GM13976 (cell line): ENCODE measurements around the gene TAPT1.

ENCODE experiments used
- DNase-seq: peaks from one replicate; pipeline ENCODE4 v3.0.0; 2012; ENCODE audit warnings: low spot score
- in situ Hi-C: fragments of 300-500 bp; cut with MboI; formaldehyde crosslinking; loops from one replicate; pipeline ENCODE4 v1.12.0; 2022; ENCODE audit warnings: low sequenced_read_pairs, mixed read lengths, inconsistent platforms; ENCODE audit not compliant: unreplicated experiment
- TF ChIP-seq, protein P1 (sequence below): IDR thresholded peaks from 2 replicates; pipeline ENCODE4 v1.5.1; 2012; ENCODE audit warnings: borderline replicate concordance, mild to moderate bottlenecking; ENCODE audit not compliant: insufficient read depth; ENCODE audit errors: extremely low read depth, missing control alignments, control extremely low read depth

TAPT1 gene

GRCh38 chr4:16250661-16251365 is 24.5 kb upstream of the TAPT1 start:
- in situ Hi-C loops: no loop called here

GRCh38 chr4:16248605-16249004 is 22.3 kb upstream of the TAPT1 start:
- TF ChIP-seq, protein P1, sequence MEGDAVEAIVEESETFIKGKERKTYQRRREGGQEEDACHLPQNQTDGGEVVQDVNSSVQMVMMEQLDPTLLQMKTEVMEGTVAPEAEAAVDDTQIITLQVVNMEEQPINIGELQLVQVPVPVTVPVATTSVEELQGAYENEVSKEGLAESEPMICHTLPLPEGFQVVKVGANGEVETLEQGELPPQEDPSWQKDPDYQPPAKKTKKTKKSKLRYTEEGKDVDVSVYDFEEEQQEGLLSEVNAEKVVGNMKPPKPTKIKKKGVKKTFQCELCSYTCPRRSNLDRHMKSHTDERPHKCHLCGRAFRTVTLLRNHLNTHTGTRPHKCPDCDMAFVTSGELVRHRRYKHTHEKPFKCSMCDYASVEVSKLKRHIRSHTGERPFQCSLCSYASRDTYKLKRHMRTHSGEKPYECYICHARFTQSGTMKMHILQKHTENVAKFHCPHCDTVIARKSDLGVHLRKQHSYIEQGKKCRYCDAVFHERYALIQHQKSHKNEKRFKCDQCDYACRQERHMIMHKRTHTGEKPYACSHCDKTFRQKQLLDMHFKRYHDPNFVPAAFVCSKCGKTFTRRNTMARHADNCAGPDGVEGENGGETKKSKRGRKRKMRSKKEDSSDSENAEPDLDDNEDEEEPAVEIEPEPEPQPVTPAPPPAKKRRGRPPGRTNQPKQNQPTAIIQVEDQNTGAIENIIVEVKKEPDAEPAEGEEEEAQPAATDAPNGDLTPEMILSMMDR: no peak
- in situ Hi-C loops: no loop called here
- DNase-seq: no peak

More at GRCh38 chr4:16250661-16251365, 24.5 kb upstream of the TAPT1 start:
- TF ChIP-seq, protein P1: no peak
- no peak for DNase-seq

DNA sequence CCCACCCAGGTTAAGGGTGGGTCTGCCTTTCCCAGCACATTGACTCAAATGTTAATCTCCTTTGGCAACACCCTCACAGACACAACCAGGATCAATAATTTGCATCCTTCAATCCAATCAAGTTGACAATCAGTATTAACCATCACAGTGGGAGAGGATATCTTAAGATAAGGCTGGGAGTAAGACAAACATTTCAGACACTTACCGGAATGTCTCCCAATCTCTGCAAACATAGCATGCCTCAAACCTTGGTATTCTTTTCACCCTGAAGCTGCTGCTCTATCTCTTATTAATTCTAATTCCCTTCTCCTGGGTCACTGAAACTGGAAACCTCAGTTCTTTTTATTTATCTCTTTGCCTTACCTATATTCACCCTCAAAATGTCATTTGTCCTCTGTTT is 19.0 kb upstream of the TAPT1 start:
- in situ Hi-C loops: no loop called here
- no peak for DNase-seq

GRCh38 chr4:16243285-16243684 is 17.0 kb upstream of the TAPT1 start:
- no peak for DNase-seq
- in situ Hi-C loops: no loop called here
- TF ChIP-seq, protein P1: no peak

More for the DNA sequence above, 19.0 kb upstream of the TAPT1 start:
- TF ChIP-seq, protein P1: no peak

- TF ChIP-seq, protein P1: no peak
- in situ Hi-C loops: no loop called here
- DNase-seq: no peak
These were observed 14.0 kb upstream of the TAPT1 start for GRCh38 chr4:16240300-16240699.

DNA sequence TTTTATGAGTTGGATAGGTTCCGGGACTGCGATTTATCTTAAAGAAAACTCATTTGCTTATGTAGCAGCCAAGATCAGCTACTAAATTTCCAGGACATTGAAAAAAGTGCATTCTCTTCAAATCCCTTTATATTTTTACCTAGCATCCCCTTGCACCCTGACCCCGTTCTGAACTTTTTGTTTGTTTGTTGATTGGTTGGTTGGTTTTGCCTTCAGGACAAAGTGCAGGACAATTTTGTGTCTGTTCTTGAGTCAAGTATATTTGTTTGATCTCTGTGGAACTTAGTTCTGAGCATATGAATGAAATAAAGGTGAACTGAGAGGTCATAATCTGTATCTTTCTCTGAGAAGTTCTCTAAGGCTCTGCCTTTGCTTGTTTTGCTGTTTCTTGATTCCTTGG is 12.8 kb upstream of the TAPT1 start:
- in situ Hi-C loops: no loop called here
- DNase-seq: no peak
- TF ChIP-seq, protein P1: no peak

GRCh38 chr4:16238327-16238726 is 12.1 kb upstream of the TAPT1 start:
- TF ChIP-seq, protein P1: no peak
- in situ Hi-C loops: no loop called here
- no peak for DNase-seq
